Subcutaneous adipose tissue (tissue), 4 donors: ENCODE measurements around the gene TCAIM. TPM values are rescaled to one million over a fixed set of nuclear protein-coding genes. Genes with fewer than 3 reads are reported as not detected.

ENCODE experiments used
- CTCF ChIP-seq: fragments of 450-650 bp; IDR thresholded peaks from one replicate; pipeline ENCODE4 v1.5.1; 2016; ENCODE audit warnings: low read depth, mild to moderate bottlenecking, control low read depth, antibody characterized with exemption, moderate library complexity
- total RNA-seq, 4 donors: library from RNA; depleted of rRNA; stranded (reverse); fragments of >200 nt; gene quantifications; one replicate each; pipeline ENCODE4 v1.1.0, GENCODE V29; 2016

The TCAIM gene
- total RNA-seq, 4 donors from 2014 or later = 19.8 to 36.7 (median 26.7) TPM

DNA sequence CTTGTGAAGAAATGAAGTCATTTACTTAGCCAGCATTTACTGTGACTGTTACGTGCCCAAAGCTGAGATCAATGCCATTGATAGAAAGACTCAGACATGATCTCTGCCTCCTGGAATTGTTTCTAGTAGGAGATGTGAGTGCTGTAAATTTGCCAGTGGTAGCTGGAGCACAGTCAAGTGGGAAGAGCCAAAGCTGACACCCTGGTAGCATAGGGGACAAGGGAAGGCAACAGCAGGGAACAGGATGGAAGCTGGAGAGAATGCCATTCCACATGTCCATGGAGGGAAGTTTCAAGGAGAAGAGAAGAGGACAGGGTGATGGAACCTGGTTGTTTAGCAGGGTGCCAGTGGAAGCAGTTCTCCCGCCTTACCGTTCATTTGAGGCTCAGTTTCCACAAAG is 64.0 kb downstream of the TCAIM start:
- TF ChIP-seq CTCF = no peak

DNA sequence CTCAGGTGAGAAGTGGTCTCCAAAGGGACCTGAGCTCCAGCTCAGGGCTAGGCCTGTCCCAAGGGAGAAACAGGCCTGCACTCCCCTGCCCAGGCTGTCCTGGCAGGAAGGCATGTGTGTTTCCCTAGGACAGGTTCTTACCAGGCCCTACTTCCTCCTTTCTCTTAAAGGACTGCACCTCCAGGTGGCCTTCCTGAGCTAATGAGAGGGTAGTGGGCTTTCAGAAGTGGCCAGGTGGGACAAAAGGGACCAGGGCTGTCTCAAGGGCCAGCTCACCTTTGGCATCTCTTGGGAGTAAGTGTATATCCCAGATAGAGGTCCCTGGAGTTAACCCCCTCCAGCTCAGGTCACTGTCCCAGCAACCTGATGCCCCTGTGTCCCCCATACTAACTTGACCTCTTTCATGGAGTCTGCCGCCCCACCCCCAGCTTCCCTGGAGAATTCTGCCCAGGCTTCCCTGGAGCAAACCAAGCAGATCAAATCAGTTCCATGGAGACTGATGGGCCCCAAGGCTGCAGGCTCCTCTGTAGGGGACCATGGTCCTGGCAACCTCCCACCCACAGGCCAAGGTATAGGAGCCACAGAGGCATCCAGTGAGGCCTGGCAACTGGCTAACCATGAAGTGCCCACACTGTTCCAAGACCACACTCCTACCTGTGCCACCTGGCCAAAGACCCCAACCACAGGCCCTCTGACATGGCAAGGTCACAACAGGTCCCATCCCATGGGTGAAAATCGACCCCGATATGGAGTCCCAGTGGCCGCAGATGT is 71.3 kb downstream of the TCAIM start:
- TF ChIP-seq CTCF = no peak

DNA sequence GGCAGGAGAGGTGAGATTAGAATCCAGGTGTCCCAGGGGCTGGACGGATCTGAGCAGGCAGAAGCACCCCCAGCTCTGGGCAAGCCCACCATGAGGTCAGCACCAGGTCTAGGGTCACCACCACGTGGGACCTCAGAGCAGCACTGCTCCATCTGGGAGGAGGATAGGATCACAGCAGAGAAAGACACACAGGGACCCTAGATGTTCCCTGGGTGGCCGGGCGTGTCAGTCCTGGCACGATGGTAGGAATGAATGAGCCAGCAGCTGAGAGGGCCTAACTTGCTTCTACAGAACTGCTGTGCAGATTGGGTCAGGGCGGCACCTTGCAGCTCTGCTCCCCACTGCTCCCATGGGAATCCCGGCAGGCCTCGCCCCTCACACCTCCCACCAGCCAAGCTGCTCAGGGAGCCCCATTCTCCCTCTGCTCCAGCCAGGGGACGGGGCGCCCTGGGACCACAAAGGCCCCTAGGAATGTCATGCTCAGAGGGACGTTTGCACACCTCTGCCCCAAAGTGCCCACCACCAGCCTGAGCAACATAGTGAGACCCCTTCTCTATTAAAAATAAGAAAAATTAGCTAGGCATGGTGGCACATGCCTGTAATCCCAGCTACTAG is 72.6 kb downstream of the TCAIM start:
- TF ChIP-seq CTCF = no peak

GRCh38 chr3:44412365-44412764 is 73.8 kb downstream of the TCAIM start:
- TF ChIP-seq CTCF = no peak

GRCh38 chr3:44414517-44415090 is 76.0 kb downstream of the TCAIM start:
- no peak for TF ChIP-seq CTCF

GRCh38 chr3:44415421-44415820 is 76.9 kb downstream of the TCAIM start:
- TF ChIP-seq CTCF = no peak
